GM23248 (cell line): ENCODE data around the gene MTHFD1L. TPM values are rescaled to one million over a fixed set of nuclear protein-coding genes. Genes with fewer than 3 reads are reported as not detected.
A peak's percentile ranks its signal among the peaks of the same experiment; 100 is the strongest.
"Not testable (repeated sequence)": the region's sequence is repeated elsewhere in the genome, so short reads cannot be mapped to it uniquely, and the experiment has no call there.

Experiments
- DNase-seq: peaks from one replicate; pipeline ENCODE4 v3.0.0-alpha.2; 2015
- H2AFZ ChIP-seq: fragments of 200-600 bp; sonication (generic); 2 replicates; pipeline ENCODE4 v1.6.1; 2016; ENCODE audit warnings: antibody characterized with exemption
- H3F3A ChIP-seq: fragments of 200-600 bp; sonication (generic); 2 replicates; pipeline ENCODE4 v1.6.1; 2016; ENCODE audit warnings: mild to moderate bottlenecking, antibody characterized with exemption, mixed run types; ENCODE audit not compliant: insufficient read depth
- H3K27ac ChIP-seq: fragments of 200-600 bp; sonication (generic); 2 replicates; pipeline ENCODE4 v1.5.1; 2016; ENCODE audit warnings: mild to moderate bottlenecking
- H3K27me3 ChIP-seq: fragments of 200-600 bp; sonication (generic); replicated peaks from 2 replicates; pipeline ENCODE4 v1.6.1; 2016; ENCODE audit warnings: mild to moderate bottlenecking; ENCODE audit not compliant: insufficient read depth
- H3K36me3 ChIP-seq: fragments of 200-600 bp; sonication (generic); 2 replicates; pipeline ENCODE4 v1.6.1; 2016; ENCODE audit warnings: low read depth, mild to moderate bottlenecking
- H3K4me1 ChIP-seq: fragments of 200-600 bp; sonication (generic); 2 replicates; pipeline ENCODE4 v1.6.1; 2016; ENCODE audit warnings: mild to moderate bottlenecking; ENCODE audit not compliant: insufficient read depth
- H3K4me2 ChIP-seq: fragments of 200-600 bp; sonication (generic); one replicate; pipeline ENCODE4 v1.6.1; 2016; ENCODE audit warnings: mild to moderate bottlenecking; ENCODE audit not compliant: unreplicated experiment
- H3K4me3 ChIP-seq: fragments of 200-600 bp; sonication (generic); 2 replicates; pipeline ENCODE4 v1.5.1; 2016; ENCODE audit warnings: mild to moderate bottlenecking
- H3K79me2 ChIP-seq: fragments of 200-600 bp; sonication (generic); 2 replicates; pipeline ENCODE4 v1.6.1; 2016; ENCODE audit warnings: mild to moderate bottlenecking; ENCODE audit not compliant: insufficient read depth
- H3K9ac ChIP-seq: fragments of 200-600 bp; sonication (generic); 2 replicates; pipeline ENCODE4 v1.6.1; 2016; ENCODE audit warnings: mild to moderate bottlenecking
- H3K9me2 ChIP-seq: fragments of 200-600 bp; sonication (generic); 2 replicates; pipeline ENCODE4 v1.6.1; 2016; ENCODE audit warnings: mixed run types, mild to moderate bottlenecking, moderate library complexity; ENCODE audit not compliant: insufficient read depth
- H3K9me3 ChIP-seq: fragments of 200-600 bp; sonication (generic); one replicate; pipeline ENCODE4 v1.6.1; 2017; ENCODE audit warnings: low read depth
- H4K20me1 ChIP-seq: fragments of 200-600 bp; sonication (generic); 2 replicates; pipeline ENCODE4 v1.6.0; 2016; ENCODE audit not compliant: insufficient read depth
- EZH2 ChIP-seq: fragments of 200-600 bp; sonication (generic); IDR thresholded peaks from 2 replicates; pipeline ENCODE4 v1.6.1; 2018; ENCODE audit warnings: antibody characterized with exemption, mild to moderate bottlenecking; ENCODE audit not compliant: insufficient read depth, poor library complexity, severe bottlenecking
- EZH2phosphoT487 ChIP-seq: fragments of 200-600 bp; sonication (generic); IDR thresholded peaks from 2 replicates; pipeline ENCODE4 v1.6.1; 2018; ENCODE audit warnings: antibody characterized with exemption, moderate library complexity, mild to moderate bottlenecking, low read depth; ENCODE audit not compliant: insufficient read depth
- WGBS, 2 experiments: methylation state at CpG; one replicate each; pipeline ENCODE4 v1.1.6; 2015 to 2017; ENCODE audit warnings: low lambda C conversion rate in 2 of 2, low coverage in 1 of 2; ENCODE audit errors: missing lambda C conversion rate in 2 of 2; 5-methylcytosine and 5-hydroxymethylcytosine counted together
- in situ Hi-C: fragments of 300-500 bp; cut with MboI; formaldehyde crosslinking; loops from 2 replicates; pipeline ENCODE4 v1.15.0; 2020
- polyA plus RNA-seq: library from polyadenylated mRNA; unstranded; fragments of >200 nt; fragmentation: Nextera tagmentation; extraction: Ambion mirVana; gene quantifications from 2 replicates; pipeline ENCODE4 v1.2.1, GENCODE V29; 2016
- total RNA-seq: library from RNA; depleted of rRNA; stranded (reverse); fragments of >200 nt; shearing (Covaris generic); gene quantifications from 2 replicates; pipeline ENCODE4 v1.2.3, GENCODE V29; 2014

Gene MTHFD1L
- total and polyA plus RNA-seq, 2 experiments from 2014 or later: 57.6 to 99.6 TPM

- Histone ChIP-seq H3K9ac (no peak overlapping the region), H3K9me3 (no peaks in the 10 kb centered on the region), H3K36me3 (no peaks in the 10 kb centered on the region), H2AFZ (no peak overlapping the region), H3F3A (peaks cover 9% of the 10 kb centered on the region; the same call in 1 of the 2 replicates), H3K79me2 (0 out of 2 replicates have a peak, but pooled peaks cover 6% of the 10 kb centered on the region), H3K4me1 (no peaks in the 10 kb centered on the region), H3K4me3 (no peak overlapping the region), H4K20me1 (no peaks in the 10 kb centered on the region), H3K9me2 (no peaks in the 10 kb centered on the region), H3K4me2 (no peak overlapping the region), H3K27me3 (no peaks in the 10 kb centered on the region), H3K27ac (no peak overlapping the region)
- DNase-seq: no peak
- TF ChIP-seq EZH2phosphoT487 (no peak), EZH2 (no peak)
- in situ Hi-C loops: no loop called here
- WGBS, 2 experiments: 96 to 99% methylated on average over 5 of the region's 5 CpGs
These were observed 24.3 kb upstream of the MTHFD1L start for GRCh38 chr6:150841189-150841588.

GRCh38 chr6:150841697-150842096 is 23.8 kb upstream of the MTHFD1L start:
- H4K20me1 ChIP-seq: no peaks in the 10 kb centered on the region
- H3F3A ChIP-seq: peaks cover 9% of the 10 kb centered on the region; the same call in 1 of the 2 replicates
- no peak overlapping the region for H3K4me3 ChIP-seq
- DNase-seq: peak; percentile 11
- no peaks in the 10 kb centered on the region for H3K27me3 ChIP-seq
- WGBS, 2 experiments: 41 to 45% methylated on average over 3 of the region's 3 CpGs
- 0 out of 2 replicates have a peak, but pooled peaks cover 7% of the 10 kb centered on the region for H3K79me2 ChIP-seq
- H3K27ac ChIP-seq: no peak overlapping the region
- H3K4me1 ChIP-seq: no peaks in the 10 kb centered on the region
- no peaks in the 10 kb centered on the region for H3K36me3 ChIP-seq
- no peak overlapping the region for H3K4me2 ChIP-seq
- no peak overlapping the region for H2AFZ ChIP-seq
- no peak overlapping the region for H3K9ac ChIP-seq
- TF ChIP-seq EZH2: no peak
- no peak for TF ChIP-seq EZH2phosphoT487
- H3K9me3 ChIP-seq: no peaks in the 10 kb centered on the region
- no peaks in the 10 kb centered on the region for H3K9me2 ChIP-seq
- in situ Hi-C loops: no loop called here

DNA sequence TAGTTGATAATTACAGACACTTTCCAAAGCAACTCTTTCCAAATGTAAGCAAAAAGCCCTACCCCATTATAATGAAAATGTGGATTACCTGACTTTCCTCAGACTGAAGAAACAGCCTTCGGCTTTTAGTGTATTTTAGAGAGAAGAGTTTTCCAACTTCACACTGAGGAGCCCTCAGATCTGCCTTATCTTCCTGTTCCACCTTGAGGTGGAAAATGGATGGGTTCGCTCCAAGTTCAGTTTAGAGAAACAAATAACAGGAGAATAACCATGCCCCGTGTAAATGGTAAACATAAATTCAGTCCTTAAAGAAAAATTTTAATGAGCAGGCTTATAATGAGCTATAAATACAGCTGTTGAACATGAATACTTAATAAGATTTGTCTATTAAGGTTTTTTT is 21.1 kb upstream of the MTHFD1L start:
- WGBS, 2 experiments: 85 to 92% methylated on average over 3 of the region's 3 CpGs
- H3K4me2 ChIP-seq: no peak overlapping the region
- peaks cover 15% of the 10 kb centered on the region; the same call in 1 of the 2 replicates for H3K79me2 ChIP-seq
- H3K9me2 ChIP-seq: no peaks in the 10 kb centered on the region
- H3K9me3 ChIP-seq: no peaks in the 10 kb centered on the region
- no peaks in the 10 kb centered on the region for H4K20me1 ChIP-seq
- no peak overlapping the region for H3K4me3 ChIP-seq
- H3F3A ChIP-seq: peaks cover 9% of the 10 kb centered on the region; the same call in 1 of the 2 replicates
- in situ Hi-C loops: no loop called here
- H3K27ac ChIP-seq: no peak overlapping the region
- no peak for TF ChIP-seq EZH2
- TF ChIP-seq EZH2phosphoT487: no peak
- H3K36me3 ChIP-seq: no peaks in the 10 kb centered on the region
- H3K27me3 ChIP-seq: no peaks in the 10 kb centered on the region
- H3K9ac ChIP-seq: no peak overlapping the region
- H3K4me1 ChIP-seq: no peaks in the 10 kb centered on the region
- no peak for DNase-seq
- no peak overlapping the region for H2AFZ ChIP-seq

- Histone ChIP-seq H2AFZ (no peak overlapping the region), H3K9me3 (no peaks in the 10 kb centered on the region), H3K36me3 (no peaks in the 10 kb centered on the region), H3K4me3 (no peak overlapping the region), H3K4me1 (no peaks in the 10 kb centered on the region), H4K20me1 (no peaks in the 10 kb centered on the region), H3K9ac (no peak overlapping the region), H3F3A (no peaks in the 10 kb centered on the region), H3K27ac (no peak overlapping the region), H3K79me2 (peaks cover 26% of the 10 kb centered on the region; the same call in 1 of the 2 replicates), H3K4me2 (no peak overlapping the region), H3K9me2 (no peaks in the 10 kb centered on the region), H3K27me3 (no peaks in the 10 kb centered on the region)
- 91 to 95% methylated on average over 5 of the region's 5 CpGs for WGBS, 2 experiments
- no peak for TF ChIP-seq EZH2phosphoT487
- TF ChIP-seq EZH2: no peak
- in situ Hi-C loops: no loop called here
- DNase-seq: no peak
These were observed 18.9 kb upstream of the MTHFD1L start for GRCh38 chr6:150846641-150847040.

GRCh38 chr6:150848400-150848799 is 17.1 kb upstream of the MTHFD1L start:
- Histone ChIP-seq H3F3A (no peaks in the 10 kb centered on the region), H3K4me3 (no peak overlapping the region), H3K9ac (no peak overlapping the region), H3K4me2 (no peak overlapping the region), H3K9me3 (no peaks in the 10 kb centered on the region), H4K20me1 (no peaks in the 10 kb centered on the region), H3K27me3 (no peaks in the 10 kb centered on the region), H3K27ac (no peak overlapping the region), H3K36me3 (no peaks in the 10 kb centered on the region), H3K9me2 (no peaks in the 10 kb centered on the region), H3K4me1 (no peaks in the 10 kb centered on the region), H2AFZ (no peak overlapping the region), H3K79me2 (peaks cover 35% of the 10 kb centered on the region; the same call in 1 of the 2 replicates)
- DNase-seq: no peak
- TF ChIP-seq EZH2phosphoT487 (no peak), EZH2 (no peak)
- in situ Hi-C loops: no loop called here
- 100% methylated on average over 2 of the region's 2 CpGs for WGBS, 2 experiments

GRCh38 chr6:150854392-150854791 is 11.1 kb upstream of the MTHFD1L start:
- H3K36me3 ChIP-seq, H3K9me3 ChIP-seq, H4K20me1 ChIP-seq, H2AFZ ChIP-seq, in situ Hi-C loops, H3K27ac ChIP-seq, H3K27me3 ChIP-seq, H3K9ac ChIP-seq, H3K9me2 ChIP-seq, DNase-seq, H3K4me3 ChIP-seq: not testable (repeated sequence)
- Histone ChIP-seq H3K79me2 (peaks cover 48% of the 10 kb centered on the region), H3F3A (peaks cover 32% of the 10 kb centered on the region), H3K4me2 (peak overlapping the region; percentile 37), H3K4me1 (peaks cover 36% of the 10 kb centered on the region)
- WGBS, 2 experiments: 98 to 99% methylated on average over 5 of the region's 5 CpGs

- peaks cover 43% of the 10 kb centered on the region for H3K79me2 ChIP-seq
- H3K9ac ChIP-seq, H3K36me3 ChIP-seq, H3K27me3 ChIP-seq, H2AFZ ChIP-seq, in situ Hi-C loops, H4K20me1 ChIP-seq, H3K27ac ChIP-seq, DNase-seq, H3K9me2 ChIP-seq, H3K9me3 ChIP-seq: not testable (repeated sequence)
- 92 to 97% methylated on average over 8 of the region's 8 CpGs for WGBS, 2 experiments
- peaks cover 33% of the 10 kb centered on the region for H3F3A ChIP-seq
- H3K4me1 ChIP-seq: peaks cover 36% of the 10 kb centered on the region
- H3K4me2 ChIP-seq: peak overlapping the region; percentile 37
- 0 out of 2 replicates have a peak overlapping the region, but pooled peaks have one; percentile 15 for H3K4me3 ChIP-seq
These were observed 10.3 kb upstream of the MTHFD1L start for GRCh38 chr6:150855171-150855570.
